Stimulated activated CD4-positive, alpha-beta T cell treated with anti-CD3 and anti-CD28 coated beads, Interleukin-4, amount 100 ng/mL, for 24 hours (primary cell): Measurements from ENCODE around the gene GADD45A.
A peak's percentile ranks its signal among the peaks of the same experiment; 100 is the strongest.

Experiments used
- DNase-seq: peaks from one replicate; pipeline ENCODE4 v3.0.0-alpha.2; 2020

GADD45A gene

DNA sequence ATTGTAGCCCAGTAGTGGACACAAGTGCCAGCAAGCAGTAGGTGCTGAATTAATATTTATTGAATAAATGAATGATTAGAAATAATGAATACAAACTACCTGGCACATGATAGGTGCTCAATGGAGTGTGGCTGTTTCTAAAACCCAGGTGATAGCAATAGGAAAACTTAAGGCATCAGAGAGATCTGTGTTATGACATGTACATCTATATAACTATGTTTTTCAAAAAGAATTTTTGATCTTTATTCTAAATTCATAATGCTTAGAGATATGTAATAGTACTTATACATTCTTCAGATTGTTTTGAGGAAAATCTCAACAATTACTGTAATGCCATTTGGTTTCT lies 5.0 kb downstream of the GADD45A start:
- DNase-seq = no peak

DNA sequence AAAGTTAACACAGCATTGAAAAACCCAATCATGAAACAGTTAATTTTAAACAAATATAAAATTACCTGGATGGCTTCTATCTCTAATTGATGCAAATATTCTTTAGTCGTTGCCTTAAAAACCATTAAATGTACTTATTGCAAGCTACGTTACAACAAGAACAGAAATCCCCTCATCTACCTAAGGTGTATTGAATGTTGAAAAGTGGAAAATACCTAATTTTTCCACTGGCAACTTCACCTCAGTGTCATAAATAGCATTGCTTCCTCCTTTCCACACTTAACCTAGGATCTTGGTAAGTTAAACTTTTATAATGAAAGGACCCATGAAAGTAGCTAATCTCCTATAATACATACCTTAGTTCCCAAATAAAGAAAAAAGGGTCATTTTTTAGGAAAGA lies 5.4 kb downstream of the GADD45A start:
- no peak for DNase-seq

DNA sequence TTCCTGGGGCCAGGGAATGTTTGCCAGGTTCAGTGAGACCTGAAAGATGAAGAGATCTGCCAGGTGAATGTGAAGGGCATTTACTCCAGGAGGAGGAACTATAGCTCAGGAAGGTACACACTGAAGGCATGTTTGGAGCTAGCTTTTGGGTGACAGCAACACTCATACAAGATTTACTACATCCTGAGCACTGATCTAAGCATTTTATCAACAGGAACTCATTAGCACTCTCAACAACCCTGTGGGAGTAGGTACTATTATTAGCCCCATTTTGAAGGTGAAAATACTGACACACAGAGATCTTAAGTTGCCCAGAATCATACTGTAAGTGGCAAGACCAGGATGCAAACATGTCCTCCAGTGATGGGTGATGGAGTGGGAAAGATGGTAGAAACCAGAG lies 6.7 kb downstream of the GADD45A start:
- DNase-seq = no peak

DNA sequence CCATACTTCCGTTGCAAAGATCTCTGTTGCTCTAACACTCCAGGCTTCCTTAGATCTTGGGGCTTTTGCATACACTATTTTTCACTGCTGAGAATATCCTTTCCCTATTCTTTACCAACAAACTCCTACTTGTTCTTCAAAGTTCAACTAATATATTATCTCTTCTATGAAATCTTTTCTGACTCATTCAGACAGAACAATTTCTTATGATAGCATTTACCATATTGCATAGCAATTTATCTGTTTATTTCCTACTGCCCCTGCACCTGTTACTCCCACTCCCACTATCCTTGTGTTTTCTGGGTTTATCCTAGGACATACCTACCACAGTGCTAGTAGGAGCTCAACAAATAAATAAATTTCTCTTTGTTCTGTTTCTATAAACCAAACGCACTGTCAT lies 11.0 kb downstream of the GADD45A start:
- DNase-seq = no peak

DNA sequence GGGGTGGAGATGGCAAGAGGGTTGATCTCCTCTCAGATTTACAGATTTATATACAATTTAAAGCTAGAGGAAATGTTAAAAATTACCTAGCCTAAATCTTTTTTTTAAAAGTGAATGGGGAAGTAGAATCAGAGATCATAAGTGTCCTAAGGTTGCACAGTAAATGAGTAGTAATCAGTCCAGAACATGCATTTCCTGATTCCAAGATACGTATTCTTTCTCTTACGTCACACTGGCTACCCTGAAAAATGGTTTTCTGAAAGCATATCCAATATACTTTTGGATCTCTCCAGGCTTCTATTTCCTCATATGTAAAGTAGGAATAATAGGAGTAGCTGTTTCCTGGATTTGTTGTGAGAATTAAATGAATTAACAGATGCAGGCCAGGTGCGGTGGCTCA lies 11.7 kb downstream of the GADD45A start:
- DNase-seq = no peak

DNA sequence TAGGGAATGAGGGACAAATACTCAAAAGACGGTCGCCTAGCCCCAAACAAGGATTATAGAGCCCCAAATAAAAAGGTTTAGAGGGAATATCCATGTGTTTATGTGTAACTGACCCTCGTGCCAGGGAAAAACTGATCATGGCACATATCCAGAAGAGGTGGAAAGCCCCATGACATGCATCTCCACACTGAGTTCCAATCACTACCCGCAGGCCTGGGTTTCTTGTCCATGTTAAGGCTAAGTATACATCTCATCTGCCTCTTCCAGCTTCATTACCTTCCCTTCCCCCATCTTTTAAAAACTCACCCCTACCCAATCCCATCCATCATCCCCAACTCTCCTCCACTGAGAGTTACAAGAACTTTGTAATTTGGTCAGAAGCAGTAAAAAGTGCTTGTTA lies 15.2 kb downstream of the GADD45A start:
- DNase-seq = no peak

DNA sequence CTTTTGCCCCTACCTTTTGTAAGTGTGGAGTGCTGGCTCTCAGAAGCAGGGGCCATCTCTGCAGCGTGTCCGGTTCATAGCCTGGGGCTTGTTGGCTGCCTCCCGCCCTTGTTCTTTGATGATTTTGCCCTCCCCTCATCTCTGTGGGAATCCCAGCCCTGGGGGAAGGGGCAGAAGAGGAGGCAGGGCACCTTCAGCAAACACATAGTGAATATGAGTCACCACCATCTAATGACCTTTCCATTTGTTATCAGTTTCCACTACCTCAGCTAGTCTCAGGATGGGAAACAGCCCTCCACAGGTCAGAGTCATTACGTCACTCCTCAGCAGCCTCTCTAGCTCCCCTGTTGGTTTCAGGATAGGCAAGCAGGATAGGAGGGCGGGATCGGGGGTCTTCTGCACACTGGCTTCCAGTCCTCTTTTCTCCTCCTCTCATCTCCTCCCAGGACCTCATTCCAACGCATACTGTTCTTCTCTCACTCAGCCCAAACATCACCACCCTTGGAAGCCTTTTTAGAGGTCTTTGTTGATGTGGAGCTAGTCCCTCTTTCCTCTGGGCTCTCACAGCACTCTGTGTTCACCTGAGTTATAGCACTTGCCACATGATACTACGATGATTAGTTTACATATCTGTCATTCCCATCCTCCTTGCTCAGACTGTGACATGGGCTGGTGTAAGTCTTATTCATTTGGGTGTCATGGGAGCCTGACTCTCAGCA lies 15.8 kb downstream of the GADD45A start:
- DNase-seq = peak; percentile 4

DNA sequence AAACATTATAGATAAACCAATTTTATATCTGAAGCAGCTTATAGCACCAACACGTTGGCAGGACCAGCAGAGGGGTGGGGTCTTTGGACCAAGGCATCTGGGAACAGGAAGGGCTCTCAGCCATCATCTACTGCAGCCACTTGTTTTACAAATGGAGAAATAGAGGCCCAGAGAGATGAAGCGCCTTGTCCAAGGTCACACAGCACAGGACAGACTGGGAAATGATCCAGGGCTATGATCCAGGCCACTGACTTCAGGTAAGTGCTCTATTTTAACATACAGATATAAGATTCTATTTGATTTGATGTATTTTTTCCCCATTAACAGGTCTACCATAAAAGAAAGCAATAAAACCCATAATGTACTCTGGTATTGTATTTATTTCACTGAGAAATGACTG lies 16.9 kb downstream of the GADD45A start:
- DNase-seq = no peak

DNA sequence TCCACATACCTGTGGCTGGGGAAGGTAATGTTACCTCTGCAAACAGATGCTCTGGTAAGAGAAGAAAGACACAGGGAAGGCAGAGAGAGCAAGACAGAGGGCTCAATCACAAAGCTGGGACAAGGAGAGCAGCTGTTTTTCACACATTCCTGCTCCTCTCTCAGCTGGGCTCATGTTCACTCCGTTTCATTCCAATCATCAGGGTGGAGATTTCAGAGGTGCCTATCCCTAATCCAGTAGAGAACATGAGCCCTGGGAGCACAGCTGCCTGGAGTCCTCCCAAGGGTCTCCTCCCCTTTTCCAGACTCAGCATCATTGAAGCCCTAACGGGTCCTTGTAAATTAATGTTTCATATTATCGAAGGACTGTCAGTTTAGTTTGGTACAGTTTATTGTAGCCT lies 19.4 kb downstream of the GADD45A start:
- DNase-seq = no peak

DNA sequence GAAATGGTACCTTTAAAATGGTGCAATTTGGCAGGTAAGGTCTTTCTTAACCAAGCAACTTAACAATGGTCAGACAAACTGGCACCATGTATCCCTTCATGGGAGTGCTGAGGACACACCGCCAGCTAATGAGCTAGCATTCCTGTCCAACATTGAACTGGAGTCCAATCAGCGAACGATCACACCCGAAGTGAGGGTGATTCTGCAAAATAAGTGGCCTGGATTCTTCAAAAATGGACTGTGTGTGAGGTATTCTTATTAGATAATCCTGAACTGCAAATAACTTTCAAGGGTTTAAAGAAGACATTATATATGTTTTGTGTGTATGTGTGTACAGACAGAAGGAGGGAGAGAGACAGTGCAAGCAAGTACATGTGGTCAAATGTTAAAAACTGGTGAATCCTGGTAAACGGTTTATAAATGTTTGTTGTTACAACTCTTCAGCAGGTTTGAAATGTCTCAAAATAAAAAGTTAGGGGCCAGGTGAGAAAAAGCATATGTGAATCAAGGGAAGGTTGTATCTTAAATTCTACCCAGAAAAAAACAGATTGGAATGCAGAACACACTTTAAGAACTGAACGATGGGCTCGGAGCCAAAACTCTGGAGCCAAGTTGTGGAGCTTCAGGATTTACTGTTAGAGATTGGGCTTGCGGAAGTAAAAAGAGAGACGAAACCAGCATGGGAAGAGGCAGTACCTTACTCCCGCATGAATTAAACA lies 20.9 kb downstream of the GADD45A start:
- no peak for DNase-seq

DNA sequence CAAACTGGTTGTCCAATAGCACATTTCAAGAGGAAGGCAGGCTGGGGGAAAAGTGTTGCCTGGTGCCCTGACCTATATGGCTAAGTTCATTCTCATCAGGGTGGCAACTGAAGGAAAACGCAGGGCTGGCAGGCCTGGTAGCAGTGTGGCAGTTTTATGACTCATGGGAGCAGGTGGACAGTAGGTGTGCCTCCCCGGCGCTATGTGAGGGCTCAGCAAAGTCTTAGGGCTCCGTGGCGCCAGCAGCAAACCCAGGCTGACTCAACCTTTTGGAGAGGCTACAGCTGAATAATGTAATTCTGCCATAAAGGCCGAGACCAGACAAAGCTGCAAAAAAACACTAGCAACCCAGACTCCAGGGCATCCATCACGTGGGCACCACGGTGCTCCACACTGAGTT lies 23.6 kb downstream of the GADD45A start:
- DNase-seq = no peak

DNA sequence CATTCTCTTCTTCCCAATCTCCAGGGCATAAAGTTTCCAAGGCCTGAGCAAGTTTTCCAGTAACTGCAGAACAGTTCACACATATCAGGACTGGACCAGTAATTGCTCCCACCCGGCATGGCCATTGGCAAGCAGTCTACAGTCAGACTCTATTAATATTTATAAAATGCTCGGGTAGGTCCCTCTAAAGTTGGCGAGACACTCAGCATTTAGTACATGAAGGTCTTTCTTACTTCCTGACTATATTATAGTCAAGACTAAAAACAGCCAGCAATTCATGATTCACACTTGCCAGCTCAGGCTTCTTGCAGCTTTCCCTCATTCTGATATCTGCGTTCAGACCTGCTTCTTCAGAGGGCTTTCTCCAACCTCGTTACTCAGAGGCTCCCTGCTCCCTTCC lies 25.4 kb downstream of the GADD45A start:
- DNase-seq = no peak

DNA sequence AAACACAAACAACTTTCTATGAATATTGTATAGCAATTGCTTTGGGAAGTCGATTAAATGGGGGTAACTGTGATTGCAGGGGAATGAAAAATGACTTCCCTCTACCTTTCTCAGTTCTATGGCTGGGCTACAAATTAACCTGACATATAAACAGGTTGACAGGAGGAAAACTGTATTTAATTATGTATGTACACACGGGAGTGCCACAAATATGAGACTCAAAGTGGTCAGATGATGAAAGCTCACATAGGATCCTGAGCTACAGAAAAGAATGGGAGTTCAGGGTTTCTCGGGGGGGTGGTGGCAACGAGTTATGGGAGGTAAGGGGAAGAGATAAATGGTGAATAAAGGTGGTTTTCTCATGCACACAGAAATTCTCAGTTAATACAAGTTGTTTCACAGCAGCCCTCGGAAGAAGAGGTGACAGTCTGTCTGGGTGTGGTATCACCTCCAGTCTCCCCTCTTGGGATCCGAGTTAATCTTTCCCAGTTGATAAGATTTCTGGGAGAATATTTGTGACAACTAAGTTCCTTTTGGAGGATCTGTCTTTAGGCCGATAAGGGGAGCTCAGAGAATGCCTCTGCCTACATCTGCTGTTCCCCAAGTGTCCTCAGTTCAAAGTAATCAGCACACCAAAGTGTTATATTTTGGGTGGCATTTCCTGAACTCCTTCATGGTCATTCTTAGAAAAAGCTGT lies 26.3 kb downstream of the GADD45A start:
- DNase-seq = no peak

DNA sequence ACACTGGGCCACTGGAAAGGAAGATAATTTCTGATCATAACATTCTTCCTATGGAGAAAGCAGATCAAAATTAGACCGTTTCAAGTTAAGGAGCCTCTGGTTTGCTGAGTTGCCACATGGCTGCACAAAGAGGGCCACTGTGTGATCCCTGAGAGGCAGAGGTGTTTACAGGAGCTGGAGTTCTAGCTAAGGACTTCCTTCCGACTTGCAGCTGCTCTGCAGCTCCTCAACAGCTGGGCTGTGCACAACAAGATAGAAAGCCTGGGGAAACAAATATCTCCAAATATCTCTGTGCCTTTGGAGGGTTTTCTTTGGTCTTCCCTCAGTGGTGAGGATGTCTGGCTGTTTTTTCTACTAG lies 26.8 kb downstream of the GADD45A start:
- DNase-seq = no peak

DNA sequence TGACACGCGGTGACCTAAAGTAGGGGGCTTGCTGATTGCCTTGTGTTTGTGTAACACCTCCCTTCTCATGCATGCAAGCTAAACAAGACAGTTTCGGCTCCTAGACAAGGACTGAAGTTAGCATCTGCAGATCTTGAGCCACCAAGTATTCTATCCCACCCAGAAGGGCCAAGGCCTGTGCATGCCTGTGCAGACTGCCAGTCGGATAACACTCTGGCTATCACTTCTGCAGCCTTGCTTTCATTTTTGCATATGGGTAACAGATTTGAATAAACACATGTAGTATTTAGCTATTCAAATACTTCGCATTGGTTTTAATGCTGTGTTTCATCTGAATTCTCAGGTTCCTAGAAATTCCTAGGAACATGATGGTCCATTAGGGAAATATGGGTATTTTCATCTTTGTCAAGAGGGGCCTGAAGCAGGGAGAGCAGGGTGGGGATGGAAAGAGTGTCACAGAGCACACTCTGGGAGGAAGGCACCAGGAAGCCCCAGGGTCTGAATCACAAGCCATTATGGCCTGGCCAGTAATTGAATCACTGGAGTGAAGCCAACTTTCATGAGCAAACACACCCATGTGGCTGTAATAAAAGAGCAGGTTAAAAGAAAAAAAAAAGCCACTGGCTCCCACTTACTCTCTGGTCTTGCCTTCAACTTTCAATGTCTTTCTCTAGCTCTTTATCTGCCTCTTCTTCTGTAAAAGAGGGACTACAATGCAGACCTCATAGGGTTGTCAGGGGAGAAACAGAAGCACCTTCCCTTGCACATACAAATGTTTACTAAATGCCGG lies 28.3 kb downstream of the GADD45A start:
- no peak for DNase-seq

DNA sequence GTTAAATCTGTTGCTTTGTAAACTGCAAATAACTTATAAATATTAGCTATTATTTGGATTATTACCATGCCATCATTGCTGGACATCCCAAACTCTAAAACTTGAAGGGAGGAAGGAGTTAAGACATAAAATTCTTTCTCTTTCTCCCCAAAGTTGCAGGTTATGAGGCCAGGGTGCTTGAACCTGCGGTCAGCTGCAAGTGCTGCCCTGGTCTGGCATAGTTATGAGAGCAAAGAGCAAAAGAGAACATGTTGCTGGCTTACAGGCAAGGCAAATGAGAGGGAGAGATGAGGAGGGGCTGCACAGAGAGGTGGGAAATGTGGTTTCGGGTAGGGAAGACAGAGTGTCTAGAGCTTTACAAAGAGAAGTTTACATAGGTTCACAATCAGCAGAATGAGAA lies 30.8 kb downstream of the GADD45A start:
- DNase-seq = no peak

DNA sequence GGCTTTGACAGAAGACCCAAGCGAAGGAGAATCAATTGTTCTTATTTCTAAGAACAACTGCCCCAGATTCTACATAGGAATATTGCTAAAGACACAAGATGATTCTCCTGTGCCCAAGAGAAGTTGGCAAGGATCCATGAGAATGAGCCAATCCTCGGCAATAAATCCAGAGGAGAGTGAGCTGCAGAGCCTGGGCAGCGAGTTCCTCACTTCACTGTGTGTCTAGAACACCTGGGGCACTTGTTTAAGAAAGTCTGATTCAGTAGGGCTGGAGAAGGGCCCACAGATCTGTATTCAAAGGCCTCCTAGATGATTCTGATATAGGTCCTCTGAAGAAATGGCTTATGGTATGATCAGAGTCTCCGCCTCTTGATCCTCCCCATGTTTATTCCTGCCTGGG lies 31.8 kb downstream of the GADD45A start:
- no peak for DNase-seq

DNA sequence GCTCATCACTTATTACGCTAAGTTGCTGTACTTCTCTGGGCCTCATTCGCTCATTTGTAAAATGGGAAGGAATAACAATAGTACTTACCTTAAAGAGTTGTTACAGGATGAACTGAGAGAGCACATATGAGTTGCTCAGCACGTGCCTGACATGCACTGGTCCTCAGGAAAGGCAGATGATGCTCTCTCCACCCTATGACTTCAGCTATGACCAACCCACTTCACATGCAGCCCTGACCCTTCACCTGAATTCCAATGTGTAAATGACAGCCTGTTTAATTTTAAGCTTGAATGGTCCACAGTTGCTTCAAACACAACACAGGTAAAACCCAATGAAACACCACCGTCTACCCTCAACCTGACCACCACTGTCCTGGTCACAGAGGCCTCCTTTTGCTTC lies 32.9 kb downstream of the GADD45A start:
- DNase-seq = no peak

DNA sequence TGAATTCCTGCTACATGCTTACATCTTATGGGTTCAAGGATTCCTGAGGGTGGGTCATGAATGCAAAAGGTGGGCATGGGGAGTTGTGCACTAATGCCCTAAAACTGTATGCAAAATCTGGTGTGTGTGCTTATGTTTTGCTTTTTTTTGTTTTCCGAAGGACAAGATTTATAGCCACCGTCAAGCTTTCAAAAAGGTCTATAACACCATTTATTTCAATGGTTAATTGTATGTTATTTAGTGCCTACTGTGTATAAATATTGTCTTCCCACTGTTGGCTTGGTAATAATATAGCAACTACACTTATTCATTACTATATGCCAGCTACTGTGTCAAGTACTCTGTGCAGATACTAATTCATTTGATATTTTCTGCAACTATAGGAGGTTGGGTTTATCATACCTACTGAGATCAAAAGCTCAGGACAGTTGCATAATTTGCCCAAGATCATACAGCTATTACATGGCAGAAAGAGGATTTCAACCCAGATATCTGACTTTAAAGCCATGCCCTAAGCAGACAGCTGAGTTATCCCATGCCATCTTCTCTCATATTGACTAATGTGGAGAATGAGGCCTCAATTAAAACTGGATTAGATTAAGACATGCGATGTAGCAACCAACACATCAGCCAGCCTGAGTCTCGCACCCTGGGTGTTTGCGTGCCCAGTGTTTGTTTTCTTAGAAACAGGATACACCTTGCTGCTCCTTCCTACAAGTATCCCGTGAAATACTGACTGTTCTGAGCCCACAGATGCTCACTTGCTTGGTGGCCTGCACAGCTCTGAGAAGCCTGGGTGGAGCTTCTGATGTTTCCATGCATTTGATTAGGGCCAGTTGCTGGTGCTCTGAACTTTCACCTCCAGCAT lies 34.6 kb downstream of the GADD45A start:
- DNase-seq = no peak

DNA sequence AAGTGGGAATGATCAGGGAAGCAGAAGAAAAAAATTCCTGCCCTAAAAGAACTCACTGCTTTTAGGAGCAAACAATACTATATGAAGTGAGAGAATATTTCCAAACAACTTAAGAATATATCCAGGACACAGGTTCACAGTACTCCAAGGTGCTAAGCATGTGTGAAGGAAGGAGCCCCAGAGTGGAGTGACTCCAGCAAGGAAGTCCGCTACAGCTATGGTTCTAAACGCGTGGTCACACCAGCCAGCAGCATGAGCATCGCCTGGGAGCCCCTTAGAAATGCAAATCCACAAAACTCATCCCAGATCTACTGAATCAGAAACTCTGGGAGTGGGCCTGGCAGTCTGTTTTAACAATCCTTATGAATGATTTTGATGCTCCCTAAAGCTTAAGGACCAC lies 36.1 kb downstream of the GADD45A start:
- DNase-seq = no peak

DNA sequence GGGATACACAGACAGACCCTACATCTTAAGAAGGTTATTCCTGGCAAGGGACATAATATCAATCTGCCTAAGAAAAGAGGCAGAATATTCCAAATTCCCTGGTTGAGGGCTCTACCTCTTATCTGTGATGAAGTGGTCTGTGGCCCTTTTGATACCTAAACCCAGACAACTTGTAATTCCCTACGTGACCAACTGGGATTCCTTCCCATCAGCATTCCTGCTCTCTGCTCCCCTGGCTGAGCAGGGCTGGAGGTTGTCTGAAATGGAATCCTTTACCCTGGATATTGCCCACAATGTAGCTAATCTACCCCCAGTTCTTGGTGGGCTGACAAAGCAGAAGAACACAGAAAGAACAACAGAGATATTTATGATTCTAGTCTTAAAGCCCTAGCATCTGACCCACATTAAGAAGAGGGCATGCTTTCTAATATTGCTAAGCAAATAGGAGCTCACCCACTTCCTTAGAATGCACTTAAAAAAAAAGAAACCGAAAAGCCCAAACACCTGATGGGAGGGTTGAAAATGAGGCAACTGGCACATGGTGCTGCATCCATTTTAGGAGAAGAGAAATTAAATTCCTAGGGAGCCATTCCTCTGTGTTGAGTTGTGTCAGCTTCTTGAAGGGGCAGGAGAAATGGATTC lies 36.8 kb downstream of the GADD45A start:
- no peak for DNase-seq

DNA sequence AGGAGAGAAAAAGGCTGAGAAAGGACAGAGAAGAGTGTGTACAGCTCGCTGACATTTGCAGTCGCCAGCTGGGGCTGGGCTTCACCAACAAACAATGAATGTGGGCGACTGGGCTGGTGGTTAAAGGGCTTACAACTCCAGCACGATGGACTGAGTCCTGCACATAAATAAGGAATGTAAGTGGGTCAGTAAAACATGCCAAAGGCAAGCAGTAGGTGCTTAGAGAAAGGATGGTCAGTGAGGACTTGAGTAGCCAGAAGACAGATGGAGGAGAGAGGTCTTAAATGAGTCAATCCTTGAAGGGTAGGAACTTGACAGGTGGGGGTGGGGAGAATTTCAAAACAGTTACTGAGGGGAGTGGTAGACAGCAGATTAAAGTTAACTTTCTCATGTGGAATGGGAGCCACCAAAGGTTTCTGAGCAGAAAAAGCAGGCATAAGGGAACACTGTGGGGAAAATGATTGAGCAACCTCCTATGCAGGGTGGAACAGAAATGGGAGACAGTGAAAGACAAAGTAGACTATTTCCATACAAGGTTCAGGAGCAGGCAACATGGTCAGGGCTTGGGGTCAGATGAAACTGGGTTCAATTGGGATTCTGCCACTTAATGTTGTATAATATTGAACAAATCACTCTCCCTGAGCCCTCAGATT lies 37.4 kb downstream of the GADD45A start:
- no peak for DNase-seq
